ENCODE results near the gene SSTR1.
"Not testable (repeated sequence)": the region's sequence is repeated elsewhere in the genome, so short reads cannot be mapped to it uniquely, and the experiment has no call there.

Gene SSTR1, protein sequence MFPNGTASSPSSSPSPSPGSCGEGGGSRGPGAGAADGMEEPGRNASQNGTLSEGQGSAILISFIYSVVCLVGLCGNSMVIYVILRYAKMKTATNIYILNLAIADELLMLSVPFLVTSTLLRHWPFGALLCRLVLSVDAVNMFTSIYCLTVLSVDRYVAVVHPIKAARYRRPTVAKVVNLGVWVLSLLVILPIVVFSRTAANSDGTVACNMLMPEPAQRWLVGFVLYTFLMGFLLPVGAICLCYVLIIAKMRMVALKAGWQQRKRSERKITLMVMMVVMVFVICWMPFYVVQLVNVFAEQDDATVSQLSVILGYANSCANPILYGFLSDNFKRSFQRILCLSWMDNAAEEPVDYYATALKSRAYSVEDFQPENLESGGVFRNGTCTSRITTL
- 0 to 0.13 (median 0) reads per million in 9 experiments for total RNA-seq

DNA sequence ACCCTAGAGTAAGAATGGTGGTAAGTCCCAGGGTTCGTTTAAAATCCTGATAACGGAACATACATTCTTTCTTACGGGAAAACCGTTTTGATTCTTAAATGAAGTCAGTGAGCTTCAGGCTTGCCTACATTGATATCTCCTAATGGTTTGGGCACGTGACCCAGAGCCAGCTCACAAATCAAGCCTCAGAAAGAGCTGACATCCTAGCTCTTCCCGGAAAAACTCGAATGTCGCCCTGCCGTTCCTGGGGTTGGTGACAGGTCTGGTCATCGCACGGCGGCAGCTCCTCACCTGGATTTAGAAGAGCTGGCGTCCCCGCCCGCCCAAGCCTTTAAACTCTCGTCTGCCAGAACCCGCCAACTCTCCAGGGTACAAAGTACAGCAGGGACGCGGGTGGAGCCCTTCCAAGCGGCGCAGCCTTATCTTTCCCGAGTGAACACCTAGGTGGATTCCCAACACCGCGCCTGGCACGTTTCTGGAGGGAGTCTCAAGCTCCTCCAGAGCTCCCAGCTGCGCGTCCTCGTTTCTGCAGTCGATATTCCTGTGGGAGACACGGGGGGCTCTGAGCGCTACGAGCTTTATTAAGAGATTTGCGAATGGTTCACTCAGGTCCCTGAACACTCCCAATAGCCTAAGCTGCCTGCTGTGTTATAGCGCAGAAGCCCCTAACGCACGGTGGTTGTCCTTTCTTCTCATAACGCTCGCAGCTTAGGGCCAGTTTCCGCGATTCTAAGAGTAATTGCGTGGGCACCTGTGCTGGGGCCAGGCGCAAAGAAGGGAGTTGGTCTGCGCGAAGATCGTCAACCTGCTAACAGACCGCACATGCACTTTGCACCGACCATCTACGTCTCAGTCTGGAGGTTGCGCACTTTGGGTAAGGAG lies at the start of gene SSTR1:
Gene SSTR1, plus strand, starts transcription at position 169 of the 882 bp plus-strand sequence. CDS start 1,486 bp downstream, outside the sequence.
- ATAC-seq (replicated peaks) (no peak), DNase-seq (no peak)
- peaks cover 62 to 64% of the 10 kb centered on the region in 2 donors for H3K27me3 Mint-ChIP-seq
- no peaks in the 10 kb centered on the region for H3K36me3 Mint-ChIP-seq (ENCODE audit: insufficient read depth)
- H3K4me1 Mint-ChIP-seq (ENCODE audit: low read depth in 2 of 2): peaks cover 4 to 10% of the 10 kb centered on the region in 2 donors
- H3K4me3 Mint-ChIP-seq: peak within 1 kb of the TSS; percentile 13 to 48
- no peak within 1 kb of the TSS for H3K27ac Mint-ChIP-seq
- peaks cover 2 to 5% of the 10 kb centered on the region in 2 donors for H3K9me3 Mint-ChIP-seq

DNA sequence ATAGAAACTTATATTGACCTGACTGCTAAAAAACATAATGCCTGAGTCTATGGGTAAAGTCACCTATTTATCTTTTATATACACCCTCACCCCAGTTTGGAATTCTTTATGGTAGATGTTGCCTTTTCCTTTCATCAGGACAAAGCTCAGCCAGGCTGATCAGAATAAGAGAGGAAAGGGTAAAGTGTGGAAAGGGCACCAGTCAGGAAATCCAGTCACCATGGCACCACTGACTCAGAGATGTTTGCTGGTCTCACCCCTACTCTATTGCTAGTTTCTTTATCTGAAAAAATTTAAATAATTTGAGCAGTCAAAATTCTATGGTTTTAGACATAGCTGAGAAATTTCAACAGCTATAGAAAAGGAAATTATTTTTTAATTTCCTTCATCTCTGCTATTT lies 49.2 kb upstream of the SSTR1 start:
- no peak for ATAC-seq (replicated peaks)
- no peak for DNase-seq
- H3K4me3 Mint-ChIP-seq: no peak overlapping the region
- H3K9me3 Mint-ChIP-seq: no peaks in the 10 kb centered on the region
- H3K27me3 Mint-ChIP-seq: no peaks in the 10 kb centered on the region
- H3K4me1 Mint-ChIP-seq (ENCODE audit: low read depth in 2 of 2): no peaks in the 10 kb centered on the region
- H3K27ac Mint-ChIP-seq: no peak overlapping the region
- no peaks in the 10 kb centered on the region for H3K36me3 Mint-ChIP-seq (ENCODE audit: insufficient read depth)

DNA sequence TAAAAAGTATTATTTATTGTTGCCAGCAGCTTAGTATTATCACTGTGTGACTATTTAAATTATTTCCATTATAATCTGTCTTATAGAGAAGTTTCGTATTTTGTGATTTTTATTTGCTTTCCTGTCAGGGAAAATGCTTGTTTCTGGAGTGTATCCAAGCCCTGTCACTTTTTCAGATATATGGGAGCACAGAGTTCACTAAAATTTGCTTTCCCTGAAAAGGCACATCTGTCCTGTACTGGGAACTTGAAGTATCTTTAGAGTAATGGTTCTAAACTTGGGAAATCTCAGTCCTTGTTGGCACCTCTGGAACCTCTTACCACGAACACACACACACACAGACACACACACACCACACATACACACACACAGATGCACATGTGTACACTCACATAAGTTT lies 39.3 kb upstream of the SSTR1 start:
- Mint-ChIP-seq H3K4me1 (ENCODE audit: low read depth in 2 of 2) (no peaks in the 10 kb centered on the region), H3K36me3 (ENCODE audit: insufficient read depth) (no peaks in the 10 kb centered on the region), H3K27ac (no peak overlapping the region), H3K4me3 (no peak overlapping the region), H3K27me3 (peaks cover 0 to 8% of the 10 kb centered on the region in 2 donors), H3K9me3 (no peaks in the 10 kb centered on the region)
- DNase-seq: no peak
- ATAC-seq (replicated peaks): no peak

DNA sequence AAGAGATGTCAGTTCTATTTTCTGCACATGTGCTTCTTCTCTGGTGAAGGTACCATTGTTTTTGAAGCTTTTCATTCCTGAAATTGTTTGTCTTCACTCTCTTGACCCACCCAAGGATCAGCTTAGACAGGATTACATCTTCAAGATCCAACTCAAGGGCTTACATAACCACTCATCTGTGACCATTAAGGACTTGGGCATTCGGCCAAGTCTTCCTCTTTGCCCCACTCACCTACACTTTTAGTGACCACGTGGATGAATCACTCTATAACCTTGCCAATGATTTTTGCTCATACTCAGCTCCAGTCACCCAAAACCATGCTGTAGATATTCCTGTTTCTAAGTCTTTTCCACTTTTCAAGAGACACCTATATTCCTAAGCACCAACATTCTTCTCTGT lies 36.5 kb upstream of the SSTR1 start:
- no peaks in the 10 kb centered on the region for H3K36me3 Mint-ChIP-seq (ENCODE audit: insufficient read depth)
- no peak for ATAC-seq (replicated peaks)
- DNase-seq: no peak
- H3K27me3 Mint-ChIP-seq: peaks cover 0 to 18% of the 10 kb centered on the region in 2 donors
- no peak overlapping the region for H3K4me3 Mint-ChIP-seq
- H3K9me3 Mint-ChIP-seq: no peaks in the 10 kb centered on the region
- H3K4me1 Mint-ChIP-seq (ENCODE audit: low read depth in 2 of 2): no peaks in the 10 kb centered on the region
- no peak overlapping the region for H3K27ac Mint-ChIP-seq

DNA sequence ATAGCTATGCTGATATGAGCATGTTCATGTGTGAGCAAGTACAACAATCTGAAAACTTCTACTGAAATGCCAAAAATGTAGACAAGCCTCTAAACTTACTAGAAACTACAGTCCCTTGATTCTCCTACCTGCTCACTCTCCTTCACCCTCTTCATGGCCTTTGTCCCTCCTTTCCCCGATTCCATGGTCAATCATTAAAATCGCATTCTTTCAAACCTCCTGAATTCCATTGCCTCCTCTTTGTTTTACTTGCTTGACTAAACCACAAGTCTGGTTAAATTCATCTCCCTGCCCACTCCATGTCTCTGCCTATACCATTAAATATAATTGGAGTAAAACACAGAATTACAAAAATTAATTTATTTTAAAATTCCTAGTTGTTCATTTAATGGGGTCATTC lies 33.0 kb upstream of the SSTR1 start:
- Mint-ChIP-seq H3K9me3 (peaks cover 2 to 16% of the 10 kb centered on the region in 2 donors), H3K27ac (no peak overlapping the region), H3K4me3 (no peak overlapping the region), H3K27me3 (peaks cover 0 to 26% of the 10 kb centered on the region in 2 donors), H3K4me1 (ENCODE audit: low read depth in 2 of 2) (no peaks in the 10 kb centered on the region), H3K36me3 (ENCODE audit: insufficient read depth) (no peaks in the 10 kb centered on the region)
- DNase-seq: no peak
- ATAC-seq (replicated peaks): no peak

DNA sequence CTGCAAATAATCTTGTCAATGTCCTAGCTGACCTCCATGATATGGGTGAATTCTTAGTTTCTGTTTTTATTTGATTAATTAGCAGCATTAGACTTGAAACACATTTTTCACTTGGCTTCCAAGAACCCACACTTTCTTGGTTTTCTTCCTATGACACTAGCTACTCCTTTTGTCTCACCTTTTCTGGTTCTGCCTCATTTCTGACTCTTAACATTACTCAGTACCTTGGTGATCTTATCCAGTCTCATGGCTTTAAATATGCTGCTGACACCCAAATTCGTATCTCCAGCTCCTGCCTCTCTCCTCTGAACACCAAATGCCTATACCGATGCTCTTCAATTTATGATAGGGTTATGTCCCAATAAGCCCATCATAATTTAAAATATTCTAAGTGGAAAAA lies 32.0 kb upstream of the SSTR1 start:
- H3K4me3 Mint-ChIP-seq: no peak overlapping the region
- H3K4me1 Mint-ChIP-seq (ENCODE audit: low read depth in 2 of 2): no peaks in the 10 kb centered on the region
- DNase-seq: no peak
- H3K9me3 Mint-ChIP-seq: peaks cover 2 to 16% of the 10 kb centered on the region in 2 donors
- H3K27ac Mint-ChIP-seq: no peak overlapping the region
- peaks cover 0 to 26% of the 10 kb centered on the region in 2 donors for H3K27me3 Mint-ChIP-seq
- H3K36me3 Mint-ChIP-seq (ENCODE audit: insufficient read depth): no peaks in the 10 kb centered on the region
- ATAC-seq (replicated peaks): no peak

DNA sequence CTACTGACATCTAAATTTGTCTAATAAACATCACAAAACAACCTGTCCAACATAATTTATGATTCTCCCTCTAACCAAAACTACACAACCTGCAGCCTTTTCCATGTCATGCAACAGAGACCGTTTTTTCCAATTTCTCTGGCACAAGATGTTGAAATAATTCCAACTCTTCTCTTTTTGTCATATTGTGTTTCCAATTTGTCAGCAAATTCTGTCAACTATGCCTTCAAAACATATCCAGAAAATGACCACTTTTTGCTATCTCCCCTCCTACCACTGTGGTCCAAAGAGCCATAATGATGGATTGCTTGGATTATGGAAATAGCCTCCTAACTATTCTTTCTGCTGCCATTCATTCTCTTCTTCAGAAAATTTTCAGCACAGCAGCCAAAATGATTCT lies 31.3 kb upstream of the SSTR1 start:
- Mint-ChIP-seq H3K4me3 (no peak overlapping the region), H3K4me1 (ENCODE audit: low read depth in 2 of 2) (no peaks in the 10 kb centered on the region), H3K27ac (no peak overlapping the region), H3K36me3 (ENCODE audit: insufficient read depth) (no peaks in the 10 kb centered on the region), H3K9me3 (peaks cover 2 to 16% of the 10 kb centered on the region in 2 donors), H3K27me3 (peaks cover 0 to 24% of the 10 kb centered on the region in 2 donors)
- ATAC-seq (replicated peaks) (no peak), DNase-seq (no peak)

DNA sequence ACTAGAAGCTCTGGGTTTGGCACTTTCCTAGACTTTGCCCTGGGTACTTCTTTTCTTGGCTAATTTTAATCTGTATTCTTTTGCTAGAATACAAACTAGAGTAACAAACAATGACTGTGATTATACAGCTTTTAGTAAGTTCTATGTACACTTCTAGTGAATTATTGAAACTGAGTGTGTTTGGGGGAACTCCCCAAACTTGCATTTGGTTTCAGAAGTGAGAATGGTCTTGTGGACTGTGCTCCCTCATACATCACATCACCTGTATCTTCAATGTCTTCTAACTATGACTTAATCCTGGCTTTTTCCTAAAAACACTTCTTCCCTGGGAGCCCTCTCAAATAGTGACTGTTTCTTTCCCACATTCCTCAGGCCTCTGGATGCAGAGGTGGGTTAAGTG lies 23.6 kb upstream of the SSTR1 start:
- Mint-ChIP-seq H3K27ac (no peak overlapping the region), H3K4me3 (no peak overlapping the region), H3K36me3 (ENCODE audit: insufficient read depth) (no peaks in the 10 kb centered on the region), H3K4me1 (ENCODE audit: low read depth in 2 of 2) (peaks cover 0 to 11% of the 10 kb centered on the region in 2 donors), H3K9me3 (peaks cover 2 to 16% of the 10 kb centered on the region in 2 donors), H3K27me3 (no peaks in the 10 kb centered on the region)
- ATAC-seq (replicated peaks): no peak
- no peak for DNase-seq

DNA sequence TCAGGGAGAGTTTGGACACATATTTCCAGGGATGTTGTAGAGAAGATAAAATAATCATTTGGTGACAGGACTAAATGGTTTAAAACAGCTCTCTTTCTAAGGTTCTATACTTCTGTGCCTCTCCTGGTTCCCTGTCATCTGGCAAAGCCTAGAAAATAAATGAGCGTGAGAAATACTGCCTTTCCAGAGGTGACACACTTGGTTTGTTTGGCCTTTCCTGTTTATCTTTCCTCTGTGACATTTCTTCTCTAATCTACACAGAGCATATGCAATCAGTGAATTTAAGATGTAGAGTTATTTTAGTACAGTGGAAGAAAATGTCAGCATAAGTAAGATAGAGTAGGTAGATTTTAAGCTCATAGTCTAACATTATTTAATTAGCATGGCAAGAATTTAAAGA lies 22.0 kb upstream of the SSTR1 start:
- Mint-ChIP-seq H3K27ac (no peak overlapping the region), H3K27me3 (no peaks in the 10 kb centered on the region), H3K4me1 (ENCODE audit: low read depth in 2 of 2) (peaks cover 0 to 11% of the 10 kb centered on the region in 2 donors), H3K9me3 (peaks cover 0 to 13% of the 10 kb centered on the region in 2 donors), H3K36me3 (ENCODE audit: insufficient read depth) (no peaks in the 10 kb centered on the region), H3K4me3 (no peak overlapping the region)
- ATAC-seq (replicated peaks): no peak
- no peak for DNase-seq

DNA sequence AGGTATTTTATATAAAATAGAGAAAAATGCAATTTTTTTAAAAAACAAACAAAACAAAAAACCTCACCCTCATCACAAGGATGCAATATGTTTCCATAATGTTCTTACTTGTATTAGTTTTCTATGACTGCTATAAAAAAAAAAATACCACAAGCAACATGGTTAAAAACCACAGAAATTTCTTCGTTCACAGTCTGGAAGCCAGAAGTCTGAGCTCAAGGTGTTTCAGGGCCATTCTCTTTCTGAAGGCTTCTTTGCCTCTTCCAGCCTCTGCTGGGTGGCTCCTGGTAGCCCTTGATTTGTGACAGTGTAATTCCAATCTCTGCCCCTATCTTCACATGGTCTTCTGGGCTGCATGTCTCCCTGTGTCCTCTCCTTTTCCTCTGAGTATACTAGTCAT lies 21.5 kb upstream of the SSTR1 start:
- Mint-ChIP-seq H3K27me3 (no peaks in the 10 kb centered on the region), H3K36me3 (ENCODE audit: insufficient read depth) (no peaks in the 10 kb centered on the region), H3K27ac (no peak overlapping the region), H3K4me1 (ENCODE audit: low read depth in 2 of 2) (peaks cover 0 to 11% of the 10 kb centered on the region in 2 donors), H3K9me3 (peaks cover 0 to 14% of the 10 kb centered on the region in 2 donors), H3K4me3 (no peak overlapping the region)
- DNase-seq: no peak
- ATAC-seq (replicated peaks): no peak

DNA sequence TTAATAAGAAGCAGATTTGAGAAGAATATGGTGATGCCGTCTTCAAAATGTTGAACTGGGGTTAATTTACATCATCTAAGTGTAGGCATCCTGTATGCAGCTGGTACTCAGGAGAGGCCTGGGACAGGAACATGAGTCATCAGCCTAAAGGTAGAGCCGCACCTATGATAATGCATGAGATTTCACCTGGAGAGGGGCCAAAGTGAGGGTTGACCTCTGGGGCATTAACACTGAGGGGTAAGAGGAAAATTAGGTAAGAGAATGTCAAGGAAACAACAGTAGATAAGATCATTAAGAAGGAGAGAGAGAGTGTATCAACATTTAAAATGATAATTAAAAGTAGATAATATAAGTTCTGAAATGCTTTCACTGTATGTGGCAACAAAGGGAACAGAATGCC lies 20.2 kb upstream of the SSTR1 start:
- ATAC-seq (replicated peaks) (no peak), DNase-seq (no peak)
- H3K27ac Mint-ChIP-seq: no peak overlapping the region
- H3K27me3 Mint-ChIP-seq: no peaks in the 10 kb centered on the region
- H3K36me3 Mint-ChIP-seq (ENCODE audit: insufficient read depth): no peaks in the 10 kb centered on the region
- no peak overlapping the region for H3K4me3 Mint-ChIP-seq
- H3K9me3 Mint-ChIP-seq: peaks cover 0 to 23% of the 10 kb centered on the region in 2 donors
- H3K4me1 Mint-ChIP-seq (ENCODE audit: low read depth in 2 of 2): peaks cover 0 to 11% of the 10 kb centered on the region in 2 donors

DNA sequence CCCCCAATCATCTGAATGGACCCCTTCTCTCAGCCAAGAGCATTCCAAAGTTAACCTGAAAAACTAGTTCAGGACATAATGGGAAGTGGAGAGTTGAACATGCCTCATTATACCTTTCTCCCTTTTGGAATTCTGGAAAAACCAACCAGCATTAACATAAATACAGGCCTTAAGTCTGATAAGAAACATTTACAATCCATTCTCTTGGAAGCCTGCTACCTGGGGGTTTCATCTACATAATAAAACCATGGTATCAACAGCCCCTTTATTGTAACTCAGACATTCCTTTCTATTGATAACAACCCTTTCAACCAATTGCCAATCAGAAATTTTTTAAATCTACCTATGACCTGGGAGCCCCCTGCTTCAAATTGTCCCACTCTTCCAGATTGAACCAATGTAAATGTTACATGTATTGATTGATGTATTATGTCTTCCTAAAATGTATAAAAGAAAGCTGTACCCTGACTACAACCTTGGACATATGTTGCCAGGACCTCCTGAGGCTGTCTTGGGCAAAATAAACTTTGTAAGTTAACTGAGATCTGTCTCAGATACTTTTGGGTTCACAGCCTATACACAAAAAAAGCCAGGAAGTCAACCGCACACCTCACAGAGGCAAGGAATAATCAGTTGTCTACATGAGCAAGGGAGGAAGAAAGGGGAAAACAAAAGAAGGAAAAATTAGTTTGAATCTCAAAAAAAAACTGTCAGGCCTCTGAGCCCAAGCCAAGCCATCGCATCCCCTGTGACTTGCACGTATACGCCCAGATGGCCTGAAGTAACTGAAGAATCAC lies 17.6 kb upstream of the SSTR1 start:
- no peak for ATAC-seq (replicated peaks)
- no peak for DNase-seq
- H3K27ac Mint-ChIP-seq: no peak overlapping the region
- H3K9me3 Mint-ChIP-seq: peaks cover 0 to 30% of the 10 kb centered on the region in 2 donors
- H3K36me3 Mint-ChIP-seq (ENCODE audit: insufficient read depth): no peaks in the 10 kb centered on the region
- no peaks in the 10 kb centered on the region for H3K27me3 Mint-ChIP-seq
- H3K4me1 Mint-ChIP-seq (ENCODE audit: low read depth in 2 of 2): peaks cover 0 to 11% of the 10 kb centered on the region in 2 donors
- H3K4me3 Mint-ChIP-seq: no peak overlapping the region

DNA sequence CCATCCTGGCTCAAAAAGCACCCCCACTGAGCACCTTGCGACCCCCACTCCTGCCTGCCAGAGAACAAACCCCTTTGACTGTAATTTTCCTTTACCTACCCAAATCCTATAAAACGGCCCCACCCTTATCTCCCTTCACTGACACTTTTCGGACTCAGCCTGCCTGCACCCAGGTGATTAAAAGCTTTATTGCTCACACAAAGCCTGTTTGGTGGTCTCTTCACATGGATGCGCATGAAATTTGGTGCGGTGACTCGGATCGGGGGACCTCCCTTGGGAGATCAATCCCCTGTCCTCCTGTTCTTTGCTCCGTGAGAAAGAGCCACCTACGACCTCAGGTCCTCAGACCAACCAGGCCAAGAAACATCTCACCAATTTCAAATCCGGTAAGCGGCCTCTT lies 16.9 kb upstream of the SSTR1 start:
- H3K36me3 Mint-ChIP-seq (ENCODE audit: insufficient read depth); H3K4me3 Mint-ChIP-seq; H3K4me1 Mint-ChIP-seq (ENCODE audit: low read depth in 2 of 2); H3K27me3 Mint-ChIP-seq; DNase-seq; ATAC-seq (replicated peaks); H3K27ac Mint-ChIP-seq: not testable (repeated sequence)
- H3K9me3 Mint-ChIP-seq: peaks cover 0 to 30% of the 10 kb centered on the region in 2 donors
